Kidney capillary endothelial cell (primary cell): ENCODE measurements around the gene LTK.

Source experiments
- DNase-seq: peaks from one replicate; pipeline ENCODE4 v3.0.0-alpha.2; 2018; ENCODE audit warnings: low spot score

The LTK gene

GRCh38 chr15:41513506-41514227 lies at the start of gene LTK:
TSS of gene LTK (minus strand) at chr15:41513827. CDS start at chr15:41513709, 118 bp downstream.
- DNase-seq, result peak; percentile 69

- no peak for DNase-seq
Measured at GRCh38 chr15:41562784-41563198, 49.2 kb upstream of the LTK start.

- no peak for DNase-seq
Measured at GRCh38 chr15:41562244-41562643, 48.6 kb upstream of the LTK start.

- no peak for DNase-seq
Measured at GRCh38 chr15:41561777-41562145, 48.1 kb upstream of the LTK start.

GRCh38 chr15:41561104-41561776 lies 47.6 kb upstream of the LTK start:
- DNase-seq, result no peak

- no peak for DNase-seq
Measured at GRCh38 chr15:41560572-41560874, 46.9 kb upstream of the LTK start.

- no peak for DNase-seq
Measured at GRCh38 chr15:41559239-41559782, 45.7 kb upstream of the LTK start.

- DNase-seq, result no peak
Measured at GRCh38 chr15:41558400-41559238, 45.0 kb upstream of the LTK start, which contains the start of gene TYRO3. TSS of gene TYRO3 (plus strand) at chr15:41559212. CDS start at chr15:41559258, 46 bp downstream.

- no peak for DNase-seq
Measured at GRCh38 chr15:41557673-41558399, 44.2 kb upstream of the LTK start.

- no peak for DNase-seq
Measured at GRCh38 chr15:41556677-41557076, 43.0 kb upstream of the LTK start.

GRCh38 chr15:41554915-41555314 lies 41.3 kb upstream of the LTK start:
- DNase-seq, result no peak

GRCh38 chr15:41554343-41554742 lies 40.7 kb upstream of the LTK start:
- DNase-seq, result no peak

- DNase-seq, result no peak
Measured at GRCh38 chr15:41553731-41554130, 40.1 kb upstream of the LTK start.

GRCh38 chr15:41550066-41550775 lies 36.6 kb upstream of the LTK start:
- no peak for DNase-seq

GRCh38 chr15:41546851-41547786 lies 33.5 kb upstream of the LTK start:
- DNase-seq, result no peak

- DNase-seq, result no peak
Measured at GRCh38 chr15:41545218-41545617, 31.6 kb upstream of the LTK start.

- DNase-seq, result no peak
Measured at GRCh38 chr15:41544650-41545015, 31.0 kb upstream of the LTK start.

GRCh38 chr15:41543521-41543870 lies 29.9 kb upstream of the LTK start:
- no peak for DNase-seq

- DNase-seq, result no peak
Measured at GRCh38 chr15:41536866-41537265, 23.2 kb upstream of the LTK start.

GRCh38 chr15:41535544-41535943 lies 21.9 kb upstream of the LTK start:
- no peak for DNase-seq
